H1 (cell line): ENCODE results near the gene U2SURP. TPM values are rescaled to one million over a fixed set of nuclear protein-coding genes. Genes with fewer than 3 reads are reported as not detected.
A peak's percentile ranks its signal among the peaks of the same experiment; 100 is the strongest.

Experiments
- CTCF ChIA-PET: fragments of 300-600 bp; sonication (Branson Sonifier 250); formaldehyde crosslinking; loops from one replicate; lab custom pipeline; 2021; ENCODE audit not compliant: partially characterized antibody; lab: Charles Lee
- POLR2A ChIA-PET: fragments of 300-600 bp; sonication (Branson Sonifier 250); formaldehyde crosslinking; loops from one replicate; lab custom pipeline; 2021; ENCODE audit warnings: inconsistent platforms; ENCODE audit not compliant: partially characterized antibody; lab: Charles Lee
- DNase-seq, 2 experiments: peaks; one replicate each; pipeline versions ENCODE4 v3.0.0 to v3.0.0-alpha.2; 2010 to 2022; ENCODE audit warnings: low spot score in 2 of 2, low read depth in 1 of 2, mixed read lengths in 1 of 2
- FAIRE-seq: peaks from 2 replicates; lab custom pipeline; 2011; peaks lifted over from hg19 to GRCh38; lab: Jason Lieb, UNC
- H2AFZ ChIP-seq: 2 replicates; pipeline ENCODE4 v1.8.1; 2012; ENCODE audit warnings: low read length, inconsistent platforms
- H2AK5ac ChIP-seq: 2 replicates; pipeline ENCODE4 v1.6.1; 2013; ENCODE audit warnings: low read depth, low read length
- H2BK120ac ChIP-seq: replicated peaks from 2 replicates; pipeline ENCODE3; 2013; ENCODE audit warnings: low read depth, low read length, inconsistent platforms
- H2BK12ac ChIP-seq: 2 replicates; pipeline ENCODE4 v1.6.1; 2013; ENCODE audit warnings: low read depth, low read length
- H2BK15ac ChIP-seq: 2 replicates; pipeline ENCODE4 v1.6.1; 2013; ENCODE audit warnings: low read length
- H2BK20ac ChIP-seq: 2 replicates; pipeline ENCODE4 v1.6.1; 2013; ENCODE audit warnings: low read length
- H2BK5ac ChIP-seq: 2 replicates; pipeline ENCODE4 v1.6.1; 2013; ENCODE audit warnings: low read depth, low read length
- H3K14ac ChIP-seq: 2 replicates; pipeline ENCODE4 v1.6.1; 2013; ENCODE audit warnings: inconsistent platforms; ENCODE audit not compliant: insufficient read length
- H3K18ac ChIP-seq: 2 replicates; pipeline ENCODE4 v1.6.1; 2013; ENCODE audit warnings: low read length; ENCODE audit errors: extremely low read depth
- H3K23ac ChIP-seq: 2 replicates; pipeline ENCODE4 v1.6.1; 2013; ENCODE audit warnings: inconsistent platforms; ENCODE audit not compliant: insufficient read length
- H3K23me2 ChIP-seq: 2 replicates; pipeline ENCODE4 v1.6.1; 2013; ENCODE audit warnings: low read depth, low read length
- H3K27ac ChIP-seq: 2 replicates; pipeline ENCODE4 v1.6.1; 2011; ENCODE audit warnings: low read depth, low read length, inconsistent platforms
- H3K27me3 ChIP-seq, 4 experiments: replicated peaks in 1 of 4; 1 replicate in 1 of 4; 2 replicates in 3 of 4; pipeline versions ENCODE4 v1.6.1 to v1.8.1; 2011 to 2013; ENCODE audit warnings: low read length in 3 of 4, mild to moderate bottlenecking in 3 of 4, inconsistent platforms in 2 of 4, mixed read lengths in 2 of 4, moderate library complexity in 1 of 4; ENCODE audit not compliant: control insufficient read depth in 3 of 4, insufficient read depth in 3 of 4; ENCODE audit errors: extremely low read depth in 1 of 4
- H3K36me3 ChIP-seq, 4 experiments: 2 replicates each; pipeline versions ENCODE4 v1.6.1 to v1.8.1; 2011 to 2013; ENCODE audit warnings: mild to moderate bottlenecking in 4 of 4, low read length in 3 of 4, moderate library complexity in 2 of 4, control low read depth in 1 of 4, inconsistent platforms in 1 of 4; ENCODE audit not compliant: insufficient read depth in 4 of 4, control insufficient read depth in 2 of 4
- H3K4ac ChIP-seq: replicated peaks from 2 replicates; pipeline ENCODE3; 2013; ENCODE audit warnings: low read length, low read depth, mixed read lengths, inconsistent platforms; ENCODE audit not compliant: insufficient read length
- H3K4me1 ChIP-seq, 4 experiments: replicated peaks in 1 of 4; 1 replicate in 1 of 4; 2 replicates in 3 of 4; pipeline versions ENCODE4 v1.6.1 to v1.8.1; 2011 to 2013; ENCODE audit warnings: low read length in 3 of 4, inconsistent platforms in 2 of 4, mixed read lengths in 1 of 4; ENCODE audit not compliant: insufficient read depth in 4 of 4, control insufficient read depth in 3 of 4
- H3K4me2 ChIP-seq, 2 experiments: 2 replicates each; pipeline versions ENCODE4 v1.6.1 to v1.8.1; 2011 to 2013; ENCODE audit warnings: low read depth in 2 of 2, low read length in 2 of 2, control low read depth in 1 of 2, inconsistent platforms in 1 of 2, mild to moderate bottlenecking in 1 of 2; ENCODE audit not compliant: insufficient read depth in 1 of 2
- H3K4me3 ChIP-seq, 4 experiments: fragments of 200-600, 300-600 bp in 1 of 4; sonication (generic), shearing (Covaris generic), sonication (Bioruptor Twin) in 1 of 4; 2 replicates each; pipeline versions ENCODE4 v1.5.1 to v1.8.1; 2011 to 2016; ENCODE audit warnings: low read length in 4 of 4, low read depth in 3 of 4, control low read depth in 2 of 4, inconsistent platforms in 2 of 4, mild to moderate bottlenecking in 2 of 4, mixed read lengths in 1 of 4, moderate library complexity in 1 of 4; ENCODE audit not compliant: insufficient read depth in 2 of 4; ENCODE audit errors: extremely low read depth in 1 of 4
- H3K56ac ChIP-seq: replicated peaks from 2 replicates; pipeline ENCODE3; 2013; ENCODE audit warnings: low read depth, mild to moderate bottlenecking, mixed read lengths, low read length, inconsistent platforms; ENCODE audit not compliant: insufficient read length
- H3K79me1 ChIP-seq: 2 replicates; pipeline ENCODE4 v1.6.1; 2013; ENCODE audit warnings: low read depth, low read length, control low read depth
- H3K79me2 ChIP-seq, 2 experiments: 2 replicates each; pipeline versions ENCODE4 v1.6.1 to v1.8.1; 2012 to 2013; ENCODE audit warnings: low read length in 2 of 2, mild to moderate bottlenecking in 2 of 2, inconsistent platforms in 1 of 2; ENCODE audit not compliant: insufficient read depth in 2 of 2, control insufficient read depth in 1 of 2
- H3K9ac ChIP-seq, 4 experiments: replicated peaks in 1 of 4; 1 replicate in 1 of 4; 2 replicates in 3 of 4; pipeline versions ENCODE4 v1.6.1 to v1.8.1; 2011 to 2013; ENCODE audit warnings: low read depth in 3 of 4, low read length in 3 of 4, control low read depth in 2 of 4, mild to moderate bottlenecking in 2 of 4, moderate library complexity in 2 of 4, inconsistent platforms in 1 of 4; ENCODE audit errors: extremely low read depth in 1 of 4
- H3K9me3 ChIP-seq, 2 experiments: 2 replicates each; pipeline versions ENCODE4 v1.6.1 to v1.8.1; 2012 to 2013; ENCODE audit warnings: mild to moderate bottlenecking in 2 of 2, moderate library complexity in 2 of 2, control low read depth in 1 of 2, inconsistent platforms in 1 of 2, low read depth in 1 of 2, low read length in 1 of 2, mixed read lengths in 1 of 2; ENCODE audit not compliant: insufficient read depth in 2 of 2
- H4K20me1 ChIP-seq, 2 experiments: replicated peaks in 1 of 2; 2 replicates each; pipeline versions ENCODE3 to v1.8.1; 2011 to 2013; ENCODE audit warnings: inconsistent platforms in 2 of 2, low read length in 2 of 2, mild to moderate bottlenecking in 1 of 2; ENCODE audit not compliant: insufficient read depth in 2 of 2, control insufficient read depth in 1 of 2
- H4K5ac ChIP-seq: 2 replicates; pipeline ENCODE4 v1.6.1; 2013; ENCODE audit warnings: low read length, low read depth, mixed read lengths, inconsistent platforms; ENCODE audit not compliant: insufficient read length
- H4K8ac ChIP-seq: 2 replicates; pipeline ENCODE4 v1.8.0; 2013; ENCODE audit warnings: mild to moderate bottlenecking, moderate library complexity, low read length, inconsistent platforms; ENCODE audit not compliant: insufficient read depth; ENCODE audit errors: extremely low read depth
- H4K91ac ChIP-seq: replicated peaks from 2 replicates; pipeline ENCODE3; 2013; ENCODE audit warnings: low read length, mixed read lengths, inconsistent platforms; ENCODE audit not compliant: insufficient read length
- ATF2 ChIP-seq: IDR thresholded peaks from 2 replicates; pipeline ENCODE4 v1.6.1; 2012; ENCODE audit warnings: low read length, inconsistent platforms
- CHD2 ChIP-seq: IDR thresholded peaks from 2 replicates; pipeline ENCODE4 v1.6.1; 2012; ENCODE audit warnings: low read length, improper control_type of control experiment
- E2F6 ChIP-seq: IDR thresholded peaks from 2 replicates; pipeline ENCODE4 v1.6.1; 2012; ENCODE audit warnings: inconsistent platforms
- MAFK ChIP-seq: IDR thresholded peaks from 2 replicates; pipeline ENCODE4 v1.6.1; 2012; ENCODE audit warnings: low read depth, mild to moderate bottlenecking, improper control_type of control experiment, low read length
- NRF1 ChIP-seq: IDR thresholded peaks from 2 replicates; pipeline ENCODE4 v1.6.1; 2011; ENCODE audit warnings: mild to moderate bottlenecking, low read depth, low read length, improper control_type of control experiment
- PHF8 ChIP-seq: fragments of 200-600 bp; sonication (generic); conservative IDR thresholded peaks from 2 replicates; pipeline ENCODE4 v1.7.1; 2012; ENCODE audit warnings: low read depth, mild to moderate bottlenecking, inconsistent platforms, low read length, moderate library complexity
- POLR2A ChIP-seq, 2 experiments: IDR thresholded peaks; 1 replicate in 1 of 2; 2 replicates in 1 of 2; pipeline ENCODE4 v1.6.1; 2011; ENCODE audit warnings: low read depth in 2 of 2, low read length in 2 of 2, mild to moderate bottlenecking in 2 of 2; ENCODE audit errors: control extremely low read depth in 1 of 2
- POLR2AphosphoS5 ChIP-seq: IDR thresholded peaks from 2 replicates; pipeline ENCODE4 v1.6.1; 2011; ENCODE audit warnings: low read depth, low read length
- SAP30 ChIP-seq: fragments of 300-600 bp; sonication (generic); IDR thresholded peaks from 2 replicates; pipeline ENCODE4 v1.7.1; 2012; ENCODE audit warnings: low read length, moderate library complexity, mild to moderate bottlenecking, inconsistent platforms; ENCODE audit not compliant: insufficient read depth, insufficient replicate concordance
- WGBS, 2 experiments: shearing (Covaris generic) in 1 of 2; methylation state at CpG; one replicate each; pipeline versions ENCODE4 v1.1.6 to v1.1.7; 2013 to 2015; ENCODE audit warnings: low lambda C conversion rate in 2 of 2, mixed read lengths in 2 of 2, inconsistent platforms in 1 of 2, low coverage in 1 of 2, missing lambda C conversion rate in 1 of 2; ENCODE audit not compliant: insufficient replicate concordance in 2 of 2, insufficient coverage in 1 of 2, insufficient read length in 1 of 2; ENCODE audit errors: extremely low coverage in 1 of 2, missing lambda C conversion rate in 1 of 2; 5-methylcytosine and 5-hydroxymethylcytosine counted together
- polyA plus RNA-seq, 7 experiments: library from polyadenylated mRNA; depleted of rRNA in 3 of 7; stranded (reverse) in 5 of 7; unstranded in 2 of 7; fragments of >200 nt in 5 of 7; fragments of 200-250 nt in 2 of 7; gene quantifications; 1 replicate in 5 of 7; 2 replicates in 1 of 7; 4 replicates in 1 of 7; pipeline versions ENCODE4 v1.2.1 to v1.2.3, GENCODE V29; 2011 to 2013; ENCODE audit warnings: missing spikeins in 2 of 7, mixed read lengths in 2 of 7
- total RNA-seq: library from RNA; stranded (reverse); fragmentation: NEBNext Ultra II Directional; extraction: Animal tissue kit (Norgen Biotek cat#: 25700); gene quantifications from 2 replicates; pipeline ENCODE4 v1.2.1, GENCODE V29; 2021

The U2SURP gene
- total and polyA plus RNA-seq, 2 of the 8 experiments (the other 6 are each of a cell fraction or from before 2014, with no cell fraction given): 22.2 to 167 TPM

- peak overlapping the region; percentile 90 for H2AFZ ChIP-seq
- peak overlapping the region in 2 of 4 experiments; percentile 57 to 60; a peak in 4 of 7 replicates for H3K9ac ChIP-seq
- TF ChIP-seq ATF2 (no peak), E2F6 (peak; percentile 95), NRF1 (no peak), PHF8 (peak; percentile 7; the same call in 1 of the 2 replicates), CHD2 (no peak), SAP30 (no peak), MAFK (no peak), POLR2AphosphoS5 (no peak), POLR2A (IDR thresholded peaks at IDR 0.05; ENCODE audit: control extremely low read depth in 1 of 2, low read depth in 2 of 2, low read length in 2 of 2) (no peak)
Measured at GRCh38 chr3:142962520-142963233, 38.7 kb upstream of the U2SURP start.

More at GRCh38 chr3:142962520-142963233, 38.7 kb upstream of the U2SURP start:
- DNase-seq (peak in 1 of 2 experiments; percentile 77), FAIRE-seq (no peak)
- peak overlapping the region; percentile 88 for H4K91ac ChIP-seq
- H3K36me3 ChIP-seq: no peaks in the 10 kb centered on the region
- peak overlapping the region; percentile 17 for H3K4ac ChIP-seq
- ChIA-PET POLR2A (interaction anchor here (1.2 to 4.2 kb wide), 4 partner anchors 11 to 74 kb away, joined by 4 to 25 read pairs (median 10); partner anchors contain the start of genes PCOLCE2 and U2SURP), CTCF (interaction anchor here (0.7 to 2.9 kb wide), 6 partner anchors 12 to 24 kb away, joined by 3 to 12 read pairs (median 8); no protein-coding TSS in a partner anchor)
- H3K79me2 ChIP-seq: no peaks in the 10 kb centered on the region
- H2BK15ac ChIP-seq: peak overlapping the region; percentile 97; the same call in 1 of the 2 replicates
- H3K56ac ChIP-seq: no peak overlapping the region
- peaks cover 0 to 7% of the 10 kb centered on the region in 2 experiments; a peak in 1 of 4 replicates for H3K9me3 ChIP-seq
- H3K14ac ChIP-seq: no peak overlapping the region
- H2AK5ac ChIP-seq: no peak overlapping the region
- peak overlapping the region; percentile 97; the same call in 1 of the 2 replicates for H2BK12ac ChIP-seq
- H2BK5ac ChIP-seq: peak overlapping the region; percentile 10; the same call in 1 of the 2 replicates
- peak overlapping the region; percentile 5 for H2BK120ac ChIP-seq
- peak overlapping the region; percentile 54 for H4K8ac ChIP-seq
- H4K20me1 ChIP-seq: no peaks in the 10 kb centered on the region
- peak overlapping the region; percentile 86 for H3K18ac ChIP-seq
- H4K5ac ChIP-seq: peak overlapping the region; percentile 36
- H3K4me3 ChIP-seq: peak overlapping the region; percentile 75 to 92 (median 84)
- H2BK20ac ChIP-seq: peak overlapping the region; percentile 2; the same call in 1 of the 2 replicates
- H3K23me2 ChIP-seq: peaks cover 10% of the 10 kb centered on the region
- H3K4me1 ChIP-seq: peaks cover 0 to 10% (median 6%) of the 10 kb centered on the region in 4 experiments; a peak in 5 of 7 replicates
- peak overlapping the region; percentile 89 to 95 for H3K4me2 ChIP-seq
- H3K23ac ChIP-seq: no peak overlapping the region
- WGBS, 2 experiments: 53% methylated on average over 63 of the region's 63 CpGs; no CpG with 5 or more reads in 1 of the 2 experiments
- no peak overlapping the region for H3K27ac ChIP-seq
- H3K27me3 ChIP-seq: peaks cover 5 to 29% (median 23%) of the 10 kb centered on the region in 4 experiments
- no peaks in the 10 kb centered on the region for H3K79me1 ChIP-seq
